SJCRH30 (cell line): Measurements from ENCODE around the gene BCAP29. TPM values are rescaled to one million over a fixed set of nuclear protein-coding genes. Genes with fewer than 3 reads are reported as not detected.
A peak's percentile ranks its signal among the peaks of the same experiment; 100 is the strongest.

ENCODE experiments used
- DNase-seq, 2 experiments: peaks; one replicate each; pipeline ENCODE4 v3.0.0-alpha.2; 2015 to 2020
- H3K27ac ChIP-seq: fragments of 250-450 bp; sonication (Bioruptor Pico); 2 replicates; pipeline ENCODE4 v1.5.1; 2020; ENCODE audit warnings: mild to moderate bottlenecking, moderate library complexity
- H3K27me3 ChIP-seq: fragments of 250-450 bp; sonication (Bioruptor Pico); 2 replicates; pipeline ENCODE4 v1.5.1; 2020; ENCODE audit warnings: mild to moderate bottlenecking, moderate library complexity
- H3K36me3 ChIP-seq: fragments of 250-450 bp; sonication (Bioruptor Pico); 2 replicates; pipeline ENCODE4 v1.5.1; 2020; ENCODE audit warnings: mild to moderate bottlenecking, moderate library complexity
- H3K4me1 ChIP-seq: fragments of 250-450 bp; sonication (Bioruptor Pico); 2 replicates; pipeline ENCODE4 v1.5.1; 2020; ENCODE audit warnings: mild to moderate bottlenecking, moderate library complexity
- H3K4me3 ChIP-seq: fragments of 250-450 bp; sonication (Bioruptor Pico); 2 replicates; pipeline ENCODE4 v1.5.1; 2020; ENCODE audit warnings: mild to moderate bottlenecking, moderate library complexity
- H3K9me3 ChIP-seq: fragments of 250-450 bp; sonication (Bioruptor Pico); replicated peaks from 2 replicates; pipeline ENCODE4 v1.5.1; 2020; ENCODE audit warnings: mild to moderate bottlenecking, moderate library complexity
- total RNA-seq: library from RNA; depleted of rRNA; stranded (reverse); fragments of >200 nt; shearing (Covaris generic); gene quantifications from 2 replicates; pipeline ENCODE4 v1.2.3, GENCODE V29; 2014

The BCAP29 gene
- total RNA-seq, 1 experiment from 2014 or later, result 66.8 TPM

GRCh38 chr7:107564553-107565298 lies 15.3 kb upstream of the BCAP29 start:
- no peak for DNase-seq
- no peaks in the 10 kb centered on the region for H3K27me3 ChIP-seq
- H3K36me3 ChIP-seq, result no peaks in the 10 kb centered on the region; the same call in 1 of the 2 replicates
- H3K4me3 ChIP-seq, result peak overlapping the region; percentile 88
- H3K9me3 ChIP-seq, result no peaks in the 10 kb centered on the region
- H3K4me1 ChIP-seq, result peaks cover 7% of the 10 kb centered on the region
- peak overlapping the region; percentile 75; the same call in 1 of the 2 replicates for H3K27ac ChIP-seq

GRCh38 chr7:107570298-107570697 lies 9.7 kb upstream of the BCAP29 start:
- Histone ChIP-seq H3K4me1 (no peaks in the 10 kb centered on the region), H3K27me3 (no peaks in the 10 kb centered on the region), H3K27ac (no peak overlapping the region), H3K9me3 (no peaks in the 10 kb centered on the region), H3K36me3 (no peaks in the 10 kb centered on the region; the same call in 1 of the 2 replicates), H3K4me3 (no peak overlapping the region)
- DNase-seq, result no peak

GRCh38 chr7:107573537-107573936 lies 6.5 kb upstream of the BCAP29 start:
- no peaks in the 10 kb centered on the region for H3K36me3 ChIP-seq

GRCh38 chr7:107579554-107579884 lies 527 bp upstream of the BCAP29 start:
- H3K4me1 ChIP-seq, result 0 out of 2 replicates have a peak, but pooled peaks cover 2% of the 10 kb centered on the region
- H3K36me3 ChIP-seq, result no peaks in the 10 kb centered on the region; the same call in 1 of the 2 replicates
- no peaks in the 10 kb centered on the region for H3K9me3 ChIP-seq
- H3K4me3 ChIP-seq, result peak overlapping the region; percentile 87
- H3K27ac ChIP-seq, result peak overlapping the region; percentile 74
- H3K27me3 ChIP-seq, result no peaks in the 10 kb centered on the region
- no peak for DNase-seq

More at GRCh38 chr7:107573537-107573936, 6.5 kb upstream of the BCAP29 start:
- DNase-seq, result no peak
- no peak overlapping the region for H3K27ac ChIP-seq
- no peak overlapping the region for H3K4me3 ChIP-seq
- H3K4me1 ChIP-seq, result no peaks in the 10 kb centered on the region
- H3K27me3 ChIP-seq, result no peaks in the 10 kb centered on the region
- H3K9me3 ChIP-seq, result no peaks in the 10 kb centered on the region

- no peaks in the 10 kb centered on the region for H3K27me3 ChIP-seq
- H3K9me3 ChIP-seq, result no peaks in the 10 kb centered on the region
- no peak for DNase-seq
- H3K27ac ChIP-seq, result peak overlapping the region; percentile 74
- 0 out of 2 replicates have a peak, but pooled peaks cover 2% of the 10 kb centered on the region for H3K4me1 ChIP-seq
- peak overlapping the region; percentile 87 for H3K4me3 ChIP-seq
- H3K36me3 ChIP-seq, result peaks cover 3% of the 10 kb centered on the region
Observed at GRCh38 chr7:107580716-107581383, 804 bp downstream of the BCAP29 start.

GRCh38 chr7:107581387-107582013 lies 1.5 kb downstream of the BCAP29 start:
- DNase-seq, result no peak
- Histone ChIP-seq H3K27me3 (no peaks in the 10 kb centered on the region), H3K36me3 (peaks cover 3% of the 10 kb centered on the region), H3K9me3 (no peaks in the 10 kb centered on the region), H3K27ac (no peak overlapping the region), H3K4me1 (0 out of 2 replicates have a peak, but pooled peaks cover 2% of the 10 kb centered on the region), H3K4me3 (no peak overlapping the region)

- Histone ChIP-seq H3K36me3 (peaks cover 7% of the 10 kb centered on the region), H3K4me1 (0 out of 2 replicates have a peak, but pooled peaks cover 2% of the 10 kb centered on the region), H3K4me3 (no peak overlapping the region), H3K9me3 (no peaks in the 10 kb centered on the region), H3K27me3 (no peaks in the 10 kb centered on the region), H3K27ac (no peak overlapping the region)
- DNase-seq, result no peak
Observed at GRCh38 chr7:107582875-107583274, 2.8 kb downstream of the BCAP29 start.

GRCh38 chr7:107584716-107585115 lies 4.7 kb downstream of the BCAP29 start:
- Histone ChIP-seq H3K4me3 (no peak overlapping the region), H3K27ac (no peak overlapping the region), H3K27me3 (no peaks in the 10 kb centered on the region), H3K9me3 (no peaks in the 10 kb centered on the region), H3K4me1 (0 out of 2 replicates have a peak, but pooled peaks cover 2% of the 10 kb centered on the region), H3K36me3 (peaks cover 7% of the 10 kb centered on the region)
- no peak for DNase-seq

GRCh38 chr7:107588529-107589130 lies 8.6 kb downstream of the BCAP29 start:
- H3K27ac ChIP-seq, result no peak overlapping the region
- H3K36me3 ChIP-seq, result peaks cover 11% of the 10 kb centered on the region
- no peak for DNase-seq
- no peaks in the 10 kb centered on the region for H3K9me3 ChIP-seq
- H3K27me3 ChIP-seq, result no peaks in the 10 kb centered on the region
- no peaks in the 10 kb centered on the region for H3K4me1 ChIP-seq
- no peak overlapping the region for H3K4me3 ChIP-seq

GRCh38 chr7:107591421-107591820 lies 11.4 kb downstream of the BCAP29 start:
- H3K27ac ChIP-seq, result no peak overlapping the region
- peaks cover 3% of the 10 kb centered on the region; the same call in 1 of the 2 replicates for H3K4me1 ChIP-seq
- no peak for DNase-seq
- H3K4me3 ChIP-seq, result no peak overlapping the region
- H3K9me3 ChIP-seq, result no peaks in the 10 kb centered on the region
- peaks cover 30% of the 10 kb centered on the region for H3K36me3 ChIP-seq
- no peaks in the 10 kb centered on the region for H3K27me3 ChIP-seq

GRCh38 chr7:107592361-107593024 lies 12.4 kb downstream of the BCAP29 start:
- Histone ChIP-seq H3K9me3 (no peaks in the 10 kb centered on the region), H3K4me1 (peaks cover 3% of the 10 kb centered on the region; the same call in 1 of the 2 replicates), H3K27ac (no peak overlapping the region), H3K27me3 (no peaks in the 10 kb centered on the region), H3K36me3 (peaks cover 27% of the 10 kb centered on the region), H3K4me3 (no peak overlapping the region)
- no peak for DNase-seq

GRCh38 chr7:107593025-107593410 lies 13.0 kb downstream of the BCAP29 start:
- no peaks in the 10 kb centered on the region for H3K27me3 ChIP-seq
- no peak for DNase-seq
- H3K9me3 ChIP-seq, result no peaks in the 10 kb centered on the region
- no peak overlapping the region for H3K27ac ChIP-seq
- H3K36me3 ChIP-seq, result peaks cover 27% of the 10 kb centered on the region
- H3K4me3 ChIP-seq, result no peak overlapping the region
- H3K4me1 ChIP-seq, result peaks cover 3% of the 10 kb centered on the region; the same call in 1 of the 2 replicates

- Histone ChIP-seq H3K9me3 (no peaks in the 10 kb centered on the region), H3K4me1 (peaks cover 3% of the 10 kb centered on the region; the same call in 1 of the 2 replicates), H3K27me3 (no peaks in the 10 kb centered on the region), H3K36me3 (peaks cover 35% of the 10 kb centered on the region), H3K4me3 (no peak overlapping the region), H3K27ac (no peak overlapping the region)
- no peak for DNase-seq
Observed at GRCh38 chr7:107594961-107595737, 15.1 kb downstream of the BCAP29 start.
